Stimulated activated naive CD8-positive, alpha-beta T cell treated with anti-CD3 and anti-CD28 coated beads, Interleukin-15, amount 100 ng/mL, for 72 hours (primary cell): ENCODE results near the gene TBC1D22A.

Source experiments
- ATAC-seq: fragments of 150-1000 bp; cut with Tn5 transposase; 2 replicates; pipeline ENCODE4 v1.10.0; 2021; ENCODE audit warnings: mild to moderate bottlenecking, moderate library complexity
- DNase-seq, 2 donors: peaks; one replicate each; pipeline ENCODE4 v3.0.0; 2021 to 2022
- H3K27ac Mint-ChIP-seq, 2 donors: one replicate each; pipeline ENCODE4 v1.8.0; 2022; ENCODE audit warnings: mild to moderate bottlenecking in 2 of 2, mixed read lengths in 2 of 2, moderate library complexity in 2 of 2
- H3K27me3 Mint-ChIP-seq: one replicate; pipeline ENCODE4 v1.8.0; 2022; ENCODE audit warnings: mixed read lengths
- H3K4me1 Mint-ChIP-seq: one replicate; pipeline ENCODE4 v1.8.0; 2022; ENCODE audit warnings: mild to moderate bottlenecking, mixed read lengths
- H3K4me3 Mint-ChIP-seq, 2 donors: one replicate each; pipeline ENCODE4 v1.8.0; 2022; ENCODE audit warnings: mild to moderate bottlenecking in 2 of 2, mixed read lengths in 2 of 2, moderate library complexity in 1 of 2
- H3K9me3 Mint-ChIP-seq, 2 donors: one replicate each; pipeline ENCODE4 v1.8.0; 2022; ENCODE audit warnings: mixed read lengths in 2 of 2

Gene TBC1D22A

GRCh38 chr22:46754826-46755225, 7.6 kb upstream of the TBC1D22A start:
- Mint-ChIP-seq H3K4me3 (no peak overlapping the region), H3K4me1 (peaks cover 27% of the 10 kb centered on the region), H3K27me3 (no peaks in the 10 kb centered on the region), H3K27ac (no peak overlapping the region), H3K9me3 (peaks cover 8 to 11% of the 10 kb centered on the region in 2 donors)
- no peak for DNase-seq
- no peak for ATAC-seq

- ATAC-seq (no peak), DNase-seq (no peak)
- H3K27ac Mint-ChIP-seq: no peak overlapping the region
- H3K9me3 Mint-ChIP-seq: peaks cover 8 to 11% of the 10 kb centered on the region in 2 donors
- H3K27me3 Mint-ChIP-seq: no peaks in the 10 kb centered on the region
- peaks cover 27% of the 10 kb centered on the region for H3K4me1 Mint-ChIP-seq
- no peak overlapping the region for H3K4me3 Mint-ChIP-seq
These were observed 6.9 kb upstream of the TBC1D22A start for GRCh38 chr22:46755525-46755924.

GRCh38 chr22:46756097-46756496, 6.4 kb upstream of the TBC1D22A start:
- ATAC-seq: no peak
- Mint-ChIP-seq H3K4me1 (peaks cover 27% of the 10 kb centered on the region), H3K27ac (no peak overlapping the region), H3K9me3 (peaks cover 8 to 11% of the 10 kb centered on the region in 2 donors), H3K4me3 (no peak overlapping the region), H3K27me3 (no peaks in the 10 kb centered on the region)
- no peak for DNase-seq

- ATAC-seq (no peak), DNase-seq (no peak)
- peaks cover 33% of the 10 kb centered on the region for H3K4me1 Mint-ChIP-seq
- no peak overlapping the region for H3K27ac Mint-ChIP-seq
- peaks cover 8 to 11% of the 10 kb centered on the region in 2 donors for H3K9me3 Mint-ChIP-seq
- H3K4me3 Mint-ChIP-seq: no peak overlapping the region
- H3K27me3 Mint-ChIP-seq: no peaks in the 10 kb centered on the region
These were observed 5.3 kb upstream of the TBC1D22A start for GRCh38 chr22:46757104-46757503.

DNA sequence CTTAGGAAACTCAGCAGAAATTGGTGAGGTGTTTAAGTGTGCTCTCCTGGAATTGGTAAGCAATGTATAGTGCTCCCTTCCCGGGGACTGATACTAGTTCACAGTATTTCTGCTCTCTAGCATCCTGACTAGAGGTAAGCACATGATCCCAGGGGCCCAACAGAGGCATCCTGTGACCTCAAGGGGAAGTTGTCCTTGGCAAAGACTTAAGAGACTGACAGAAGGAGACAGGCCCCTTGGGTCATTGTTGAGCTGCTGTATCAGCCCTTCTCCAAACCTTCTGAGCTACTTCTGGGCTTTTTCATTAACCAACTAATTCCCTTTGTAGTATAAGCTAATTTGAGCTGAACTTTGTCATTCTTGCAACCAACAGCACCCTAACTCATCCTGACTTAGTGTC, 4.3 kb upstream of the TBC1D22A start:
- no peak overlapping the region for H3K27ac Mint-ChIP-seq
- ATAC-seq: no peak
- no peak overlapping the region for H3K4me3 Mint-ChIP-seq
- peaks cover 8 to 11% of the 10 kb centered on the region in 2 donors for H3K9me3 Mint-ChIP-seq
- H3K27me3 Mint-ChIP-seq: no peaks in the 10 kb centered on the region
- DNase-seq: no peak
- H3K4me1 Mint-ChIP-seq: peaks cover 42% of the 10 kb centered on the region

DNA sequence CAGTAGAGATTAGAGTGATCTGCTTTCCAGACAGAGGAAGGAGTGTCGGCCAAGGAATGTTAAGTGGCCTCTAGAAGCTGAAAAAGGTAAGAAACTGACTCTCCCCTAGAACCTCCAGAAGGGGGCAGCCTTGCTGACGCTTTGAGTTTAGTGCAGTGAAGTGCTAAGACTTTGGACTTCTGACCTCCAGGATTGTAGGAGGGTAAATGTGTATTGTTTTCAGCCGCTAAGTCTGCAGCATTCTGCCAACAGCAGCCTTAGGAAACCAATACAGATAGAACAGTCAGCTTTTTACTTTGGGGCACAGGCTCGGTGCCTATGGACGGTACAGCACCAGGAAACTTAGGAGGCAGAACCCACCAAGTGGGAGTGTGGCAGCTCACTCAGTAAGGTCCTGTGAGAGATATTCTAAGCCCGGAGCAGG, 3.6 kb upstream of the TBC1D22A start:
- DNase-seq: peak in 1 of 2 donors; percentile 43
- Mint-ChIP-seq H3K4me1 (peaks cover 46% of the 10 kb centered on the region), H3K4me3 (no peak overlapping the region)

DNA sequence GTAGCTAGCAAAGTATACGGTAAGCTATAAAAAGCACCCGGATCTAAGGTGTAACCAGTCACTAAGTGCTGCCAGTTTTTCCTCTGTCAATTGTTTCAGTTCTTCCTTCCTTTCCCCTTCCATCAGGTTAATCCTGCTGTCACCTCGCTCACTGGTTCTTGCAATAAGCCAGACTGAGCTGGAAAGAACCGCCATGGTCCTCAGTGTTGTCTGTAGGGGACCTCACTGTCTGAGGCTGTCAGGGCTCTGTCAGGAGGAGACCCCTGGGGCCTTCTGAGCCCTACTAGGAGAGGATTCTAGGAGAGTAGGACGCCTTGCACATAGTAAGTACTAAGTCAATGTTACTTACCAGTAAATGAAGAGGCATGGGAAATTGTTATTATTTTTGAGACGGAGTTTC, 1.4 kb upstream of the TBC1D22A start:
- no peaks in the 10 kb centered on the region for H3K27me3 Mint-ChIP-seq
- DNase-seq (no peak), ATAC-seq (no peak)
- H3K9me3 Mint-ChIP-seq: peaks cover 8 to 10% of the 10 kb centered on the region in 2 donors
- peak overlapping the region; percentile 100 for H3K4me3 Mint-ChIP-seq
- peaks cover 56% of the 10 kb centered on the region for H3K4me1 Mint-ChIP-seq
- H3K27ac Mint-ChIP-seq: no peak overlapping the region

More for the DNA sequence above, 3.6 kb upstream of the TBC1D22A start:
- Mint-ChIP-seq H3K27me3 (no peaks in the 10 kb centered on the region), H3K9me3 (peaks cover 8 to 11% of the 10 kb centered on the region in 2 donors), H3K27ac (no peak overlapping the region)
- ATAC-seq: no peak

GRCh38 chr22:46761539-46762237, 762 bp upstream of the TBC1D22A start:
- no peaks in the 10 kb centered on the region for H3K27me3 Mint-ChIP-seq
- peaks cover 58% of the 10 kb centered on the region for H3K4me1 Mint-ChIP-seq
- no peak for DNase-seq
- peaks cover 1 to 3% of the 10 kb centered on the region in 2 donors for H3K9me3 Mint-ChIP-seq
- ATAC-seq: no peak
- H3K4me3 Mint-ChIP-seq: peak overlapping the region; percentile 100
- peak overlapping the region; percentile 98 to 99 for H3K27ac Mint-ChIP-seq

GRCh38 chr22:46763051-46763705, 728 bp downstream of the TBC1D22A start:
- peak overlapping the region; percentile 98 to 99 for H3K27ac Mint-ChIP-seq
- peaks cover 73% of the 10 kb centered on the region for H3K4me1 Mint-ChIP-seq
- no peaks in the 10 kb centered on the region for H3K9me3 Mint-ChIP-seq
- DNase-seq: peak in 1 of 2 donors; percentile 44
- ATAC-seq: peak; percentile 29
- no peaks in the 10 kb centered on the region for H3K27me3 Mint-ChIP-seq
- peak overlapping the region; percentile 100 for H3K4me3 Mint-ChIP-seq

DNA sequence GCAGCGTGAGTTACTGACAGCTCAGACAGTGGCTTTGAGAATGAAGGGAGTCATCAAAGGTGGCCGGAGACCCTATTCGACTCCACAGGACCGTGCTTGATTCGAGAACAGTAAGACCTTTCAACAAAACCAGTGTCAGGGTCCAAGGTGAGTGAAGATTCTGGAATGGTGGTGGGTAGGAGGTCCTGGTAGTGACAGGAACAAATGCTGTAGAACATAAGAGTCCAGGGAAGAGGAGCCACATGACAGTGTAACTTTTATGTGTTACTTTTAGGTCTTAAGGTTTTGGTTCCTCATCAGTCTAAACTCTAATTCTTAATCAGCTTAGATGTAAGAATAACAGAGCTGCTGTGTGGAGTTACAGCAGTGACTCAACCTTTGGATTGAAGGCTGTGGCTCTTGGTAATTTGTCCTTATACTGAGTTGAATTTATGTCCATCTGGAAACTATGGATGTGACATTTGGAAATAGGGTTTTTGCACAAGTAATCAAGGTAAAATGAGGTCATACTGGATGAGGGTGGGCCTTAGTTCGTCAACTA, 1.8 kb downstream of the TBC1D22A start:
- Mint-ChIP-seq H3K27ac (peak overlapping the region; percentile 44 to 55), H3K27me3 (no peaks in the 10 kb centered on the region), H3K9me3 (no peaks in the 10 kb centered on the region), H3K4me3 (peak overlapping the region; percentile 100), H3K4me1 (peaks cover 82% of the 10 kb centered on the region)
- ATAC-seq (no peak), DNase-seq (no peak)

- Mint-ChIP-seq H3K27ac (peak overlapping the region in 1 of 2 donors; percentile 91), H3K9me3 (no peaks in the 10 kb centered on the region), H3K4me3 (peak overlapping the region; percentile 100), H3K27me3 (no peaks in the 10 kb centered on the region), H3K4me1 (peaks cover 86% of the 10 kb centered on the region)
- no peak for DNase-seq
- ATAC-seq: no peak
These were observed 2.5 kb downstream of the TBC1D22A start for GRCh38 chr22:46764779-46765485.

DNA sequence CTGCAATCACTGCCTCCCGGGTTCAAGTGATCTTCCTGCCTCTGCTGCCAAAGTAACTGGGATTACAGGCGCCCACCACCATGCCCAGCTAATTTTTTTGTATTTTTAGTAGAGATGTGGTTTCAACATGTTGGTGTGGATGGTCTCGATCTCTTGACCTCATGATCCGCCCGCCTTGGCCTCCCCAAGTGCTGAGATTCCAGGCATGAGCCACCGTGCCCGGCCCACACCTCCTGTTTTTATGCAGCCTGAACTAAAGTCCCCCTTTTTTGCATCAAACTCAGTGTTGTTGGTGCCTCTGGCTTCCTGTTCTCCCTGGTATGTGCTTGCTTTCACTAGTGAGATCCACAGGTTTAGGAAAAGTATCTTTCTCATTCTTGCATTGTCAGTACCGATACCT, 4.2 kb downstream of the TBC1D22A start:
- H3K27me3 Mint-ChIP-seq: no peaks in the 10 kb centered on the region
- H3K9me3 Mint-ChIP-seq: no peaks in the 10 kb centered on the region
- peaks cover 86% of the 10 kb centered on the region for H3K4me1 Mint-ChIP-seq
- DNase-seq: no peak
- no peak overlapping the region for H3K4me3 Mint-ChIP-seq
- no peak for ATAC-seq
- H3K27ac Mint-ChIP-seq: no peak overlapping the region

DNA sequence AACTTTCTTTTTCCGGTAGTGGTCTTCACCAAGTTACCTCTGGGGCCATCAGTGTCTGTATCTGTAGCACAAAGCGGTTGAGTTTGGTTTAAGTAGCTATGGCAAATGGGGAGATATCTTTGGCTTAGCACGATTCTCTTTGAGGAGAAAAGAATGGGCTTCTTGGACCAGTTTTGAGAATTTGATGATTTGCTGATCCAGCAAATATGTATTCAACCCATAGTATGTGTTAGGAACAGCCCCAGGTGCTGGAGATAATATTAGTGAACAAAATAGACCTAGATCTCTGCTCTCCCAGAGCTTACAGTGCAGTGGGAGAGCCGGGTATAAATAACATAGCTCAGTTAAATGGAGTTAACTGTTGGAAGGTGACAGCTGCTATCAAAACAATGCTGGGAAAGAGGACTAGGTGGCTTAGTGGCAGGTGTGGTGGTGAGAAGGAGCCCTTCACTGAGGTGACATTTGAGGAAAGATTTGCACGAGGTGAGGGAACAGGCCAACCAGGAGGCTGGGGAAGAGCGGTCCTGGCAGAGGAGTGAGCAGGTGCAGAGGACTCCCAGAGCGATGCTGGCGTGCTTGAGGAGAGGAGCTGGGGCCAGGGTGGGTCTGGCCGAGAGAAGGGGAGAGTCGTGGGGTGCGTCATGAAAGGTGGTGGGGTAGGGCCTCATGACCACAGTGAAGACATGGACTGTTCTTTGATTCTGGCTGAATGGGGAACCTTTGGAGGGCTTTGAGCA, 5.0 kb downstream of the TBC1D22A start:
- Mint-ChIP-seq H3K27ac (peak overlapping the region in 1 of 2 donors; percentile 84), H3K4me3 (peak overlapping the region; percentile 3 to 23), H3K4me1 (peaks cover 79% of the 10 kb centered on the region), H3K27me3 (no peaks in the 10 kb centered on the region), H3K9me3 (no peaks in the 10 kb centered on the region)
- no peak for ATAC-seq
- no peak for DNase-seq

GRCh38 chr22:46769191-46769675, 6.8 kb downstream of the TBC1D22A start:
- peak overlapping the region in 1 of 2 donors; percentile 73 for H3K4me3 Mint-ChIP-seq
- ATAC-seq: no peak

DNA sequence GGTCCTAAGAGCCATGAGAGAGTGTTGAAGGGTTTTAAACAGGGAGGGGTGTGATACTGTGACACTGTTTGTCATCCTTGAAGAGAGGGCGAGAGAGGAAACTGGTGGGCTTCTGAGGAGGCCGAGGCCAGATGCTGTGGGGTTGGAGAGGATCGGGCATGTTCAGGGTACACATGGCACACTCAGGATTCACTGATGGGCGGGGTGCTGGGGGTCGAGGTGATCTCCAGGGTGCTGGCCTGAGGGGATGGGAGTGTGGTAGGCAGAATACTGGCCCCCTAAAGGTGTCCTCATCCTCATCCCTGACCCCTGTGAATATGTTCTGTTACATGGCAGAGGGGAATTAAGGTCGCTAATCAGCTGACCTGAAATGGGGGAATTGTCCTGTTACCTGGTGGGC, 7.3 kb downstream of the TBC1D22A start:
- Mint-ChIP-seq H3K27me3 (no peaks in the 10 kb centered on the region), H3K4me3 (peak overlapping the region in 1 of 2 donors; percentile 73), H3K9me3 (no peaks in the 10 kb centered on the region), H3K27ac (peak overlapping the region; percentile 23 to 35), H3K4me1 (peaks cover 83% of the 10 kb centered on the region)
- DNase-seq (no peak), ATAC-seq (no peak)

More at GRCh38 chr22:46769191-46769675, 6.8 kb downstream of the TBC1D22A start:
- Mint-ChIP-seq H3K27ac (peak overlapping the region; percentile 35 to 62), H3K27me3 (no peaks in the 10 kb centered on the region), H3K9me3 (no peaks in the 10 kb centered on the region), H3K4me1 (peaks cover 83% of the 10 kb centered on the region)
- no peak for DNase-seq
